ENCODE data around the gene PTP4A1. TPM values are rescaled to one million over a fixed set of nuclear protein-coding genes. Genes with fewer than 3 reads are reported as not detected.

PTP4A1 gene
- total RNA-seq, 1 donor from 2014 or later, result 143 TPM

DNA sequence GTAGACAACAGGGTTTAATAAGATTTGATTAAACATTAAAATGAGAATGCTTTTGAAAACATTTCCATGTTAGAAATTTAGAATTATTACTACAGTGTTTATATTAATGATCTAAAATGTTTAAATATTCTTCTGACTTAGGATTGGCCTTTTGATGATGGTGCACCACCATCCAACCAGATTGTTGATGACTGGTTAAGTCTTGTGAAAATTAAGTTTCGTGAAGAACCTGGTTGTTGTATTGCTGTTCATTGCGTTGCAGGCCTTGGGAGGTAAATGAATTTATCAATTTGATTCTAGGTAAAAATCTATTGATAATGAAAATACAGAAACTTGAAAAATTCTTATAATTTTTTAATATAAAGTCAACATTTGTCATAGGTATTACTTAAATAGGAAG is 6.5 kb downstream of the PTP4A1 start:
- no peaks in the 10 kb centered on the region for H3K9me3 Mint-ChIP-seq (ENCODE audit: unreplicated experiment)
- no peak overlapping the region for H3K27ac Mint-ChIP-seq (ENCODE audit: unreplicated experiment)
- Histone ChIP-seq H3K9me3 (ENCODE audit: insufficient read depth, low read depth, low read length) (no peaks in the 10 kb centered on the region), H4K20me1 (ENCODE audit: insufficient read depth, low read length) (peaks cover 63% of the 10 kb centered on the region), H3K36me3 (ENCODE audit: insufficient read depth, low read length) (peaks cover 51% of the 10 kb centered on the region), H3K9ac (ENCODE audit: low read length) (no peak overlapping the region), H3K4me2 (ENCODE audit: low read length) (no peak overlapping the region), H3K27me3 (ENCODE audit: insufficient read depth, low read length) (no peaks in the 10 kb centered on the region), H3K4me3 (ENCODE audit: insufficient read depth, low read depth, low read length) (no peak overlapping the region), H3K4me1 (ENCODE audit: insufficient read depth, low read length) (peaks cover 5% of the 10 kb centered on the region), H3K27ac (ENCODE audit: low read depth, low read length) (no peak overlapping the region), H3K79me2 (ENCODE audit: insufficient read depth, low read length) (peaks cover 61% of the 10 kb centered on the region), H2AFZ (ENCODE audit: low read depth, low read length) (no peak overlapping the region)
- DNase-seq (ENCODE audit: low read depth) (no peak), FAIRE-seq (no peak)
- H3K36me3 Mint-ChIP-seq (ENCODE audit: low read depth, unreplicated experiment), result peaks cover 20% of the 10 kb centered on the region
- H3K27me3 Mint-ChIP-seq (ENCODE audit: low read depth, unreplicated experiment), result no peaks in the 10 kb centered on the region
- no peak overlapping the region for H3K4me3 Mint-ChIP-seq (ENCODE audit: unreplicated experiment)
- TF ChIP-seq EZH2 (IDR thresholded peaks at IDR 0.05; ENCODE audit: insufficient read depth, low read length), result no peak
- TF ChIP-seq, protein P1, sequence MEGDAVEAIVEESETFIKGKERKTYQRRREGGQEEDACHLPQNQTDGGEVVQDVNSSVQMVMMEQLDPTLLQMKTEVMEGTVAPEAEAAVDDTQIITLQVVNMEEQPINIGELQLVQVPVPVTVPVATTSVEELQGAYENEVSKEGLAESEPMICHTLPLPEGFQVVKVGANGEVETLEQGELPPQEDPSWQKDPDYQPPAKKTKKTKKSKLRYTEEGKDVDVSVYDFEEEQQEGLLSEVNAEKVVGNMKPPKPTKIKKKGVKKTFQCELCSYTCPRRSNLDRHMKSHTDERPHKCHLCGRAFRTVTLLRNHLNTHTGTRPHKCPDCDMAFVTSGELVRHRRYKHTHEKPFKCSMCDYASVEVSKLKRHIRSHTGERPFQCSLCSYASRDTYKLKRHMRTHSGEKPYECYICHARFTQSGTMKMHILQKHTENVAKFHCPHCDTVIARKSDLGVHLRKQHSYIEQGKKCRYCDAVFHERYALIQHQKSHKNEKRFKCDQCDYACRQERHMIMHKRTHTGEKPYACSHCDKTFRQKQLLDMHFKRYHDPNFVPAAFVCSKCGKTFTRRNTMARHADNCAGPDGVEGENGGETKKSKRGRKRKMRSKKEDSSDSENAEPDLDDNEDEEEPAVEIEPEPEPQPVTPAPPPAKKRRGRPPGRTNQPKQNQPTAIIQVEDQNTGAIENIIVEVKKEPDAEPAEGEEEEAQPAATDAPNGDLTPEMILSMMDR (IDR thresholded peaks at IDR 0.05; ENCODE audit: insufficient read depth, low read depth, low read length), result no peak
- peaks cover 10% of the 10 kb centered on the region for H3K4me1 Mint-ChIP-seq (ENCODE audit: low read depth, unreplicated experiment)

DNA sequence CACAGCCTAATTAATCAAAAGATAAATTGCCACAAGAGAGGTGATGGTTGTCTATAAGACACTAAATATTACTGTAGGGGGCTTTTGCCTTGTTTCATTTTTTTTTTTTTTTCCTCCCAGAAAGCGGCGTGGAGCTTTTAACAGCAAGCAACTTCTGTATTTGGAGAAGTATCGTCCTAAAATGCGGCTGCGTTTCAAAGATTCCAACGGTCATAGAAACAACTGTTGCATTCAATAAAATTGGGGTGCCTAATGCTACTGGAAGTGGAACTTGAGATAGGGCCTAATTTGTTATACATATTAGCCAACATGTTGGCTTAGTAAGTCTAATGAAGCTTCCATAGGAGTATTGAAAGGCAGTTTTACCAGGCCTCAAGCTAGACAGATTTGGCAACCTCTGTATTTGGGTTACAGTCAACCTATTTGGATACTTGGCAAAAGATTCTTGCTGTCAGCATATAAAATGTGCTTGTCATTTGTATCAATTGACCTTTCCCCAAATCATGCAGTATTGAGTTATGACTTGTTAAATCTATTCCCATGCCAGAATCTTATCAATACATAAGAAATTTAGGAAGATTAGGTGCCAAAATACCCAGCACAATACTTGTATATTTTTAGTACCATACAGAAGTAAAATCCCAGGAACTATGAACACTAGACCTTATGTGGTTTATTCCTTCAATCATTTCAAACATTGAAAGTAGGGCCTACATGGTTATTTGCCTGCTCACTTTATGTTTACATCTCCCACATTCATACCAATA is 7.8 kb downstream of the PTP4A1 start:
- peaks cover 54% of the 10 kb centered on the region for H3K36me3 ChIP-seq (ENCODE audit: insufficient read depth, low read length)
- TF ChIP-seq, protein P1 (IDR thresholded peaks at IDR 0.05; ENCODE audit: insufficient read depth, low read depth, low read length), result no peak
- H3K27me3 ChIP-seq (ENCODE audit: insufficient read depth, low read length), result no peaks in the 10 kb centered on the region
- H3K79me2 ChIP-seq (ENCODE audit: insufficient read depth, low read length), result peaks cover 47% of the 10 kb centered on the region
- H3K4me2 ChIP-seq (ENCODE audit: low read length), result no peak overlapping the region
- H3K9me3 ChIP-seq (ENCODE audit: insufficient read depth, low read depth, low read length), result no peaks in the 10 kb centered on the region
- Mint-ChIP-seq H3K27ac (ENCODE audit: unreplicated experiment) (peak overlapping the region; percentile 75), H3K4me3 (ENCODE audit: unreplicated experiment) (no peak overlapping the region), H3K36me3 (ENCODE audit: low read depth, unreplicated experiment) (peaks cover 19% of the 10 kb centered on the region), H3K4me1 (ENCODE audit: low read depth, unreplicated experiment) (peaks cover 10% of the 10 kb centered on the region), H3K9me3 (ENCODE audit: unreplicated experiment) (no peaks in the 10 kb centered on the region), H3K27me3 (ENCODE audit: low read depth, unreplicated experiment) (no peaks in the 10 kb centered on the region)
- no peak overlapping the region for H3K27ac ChIP-seq (ENCODE audit: low read depth, low read length)
- H2AFZ ChIP-seq (ENCODE audit: low read depth, low read length), result no peak overlapping the region
- no peak overlapping the region for H3K4me3 ChIP-seq (ENCODE audit: insufficient read depth, low read depth, low read length)
- FAIRE-seq, result no peak
- no peak overlapping the region for H3K9ac ChIP-seq (ENCODE audit: low read length)
- peaks cover 49% of the 10 kb centered on the region for H4K20me1 ChIP-seq (ENCODE audit: insufficient read depth, low read length)
- peaks cover 2% of the 10 kb centered on the region for H3K4me1 ChIP-seq (ENCODE audit: insufficient read depth, low read length)
- no peak for DNase-seq (ENCODE audit: low read depth)

DNA sequence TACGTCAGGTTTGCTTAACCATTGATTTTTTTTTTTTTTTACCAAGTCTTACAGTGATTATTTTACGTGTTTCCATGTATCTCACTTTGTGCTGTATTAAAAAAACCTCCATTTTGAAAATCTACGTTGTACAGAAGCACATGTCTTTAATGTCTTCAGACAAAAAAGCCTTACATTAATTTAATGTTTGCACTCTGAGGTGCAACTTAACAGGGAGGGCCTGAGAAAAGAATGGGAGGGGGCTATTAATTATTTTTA is 8.4 kb downstream of the PTP4A1 start:
- DNase-seq (ENCODE audit: low read depth), result no peak
- Histone ChIP-seq H3K4me2 (ENCODE audit: low read length) (no peak overlapping the region), H2AFZ (ENCODE audit: low read depth, low read length) (no peak overlapping the region), H3K79me2 (ENCODE audit: insufficient read depth, low read length) (peaks cover 42% of the 10 kb centered on the region), H3K36me3 (ENCODE audit: insufficient read depth, low read length) (peaks cover 54% of the 10 kb centered on the region), H3K4me1 (ENCODE audit: insufficient read depth, low read length) (peaks cover 2% of the 10 kb centered on the region), H3K9me3 (ENCODE audit: insufficient read depth, low read depth, low read length) (no peaks in the 10 kb centered on the region), H3K27me3 (ENCODE audit: insufficient read depth, low read length) (no peaks in the 10 kb centered on the region), H3K27ac (ENCODE audit: low read depth, low read length) (no peak overlapping the region), H3K4me3 (ENCODE audit: insufficient read depth, low read depth, low read length) (no peak overlapping the region), H3K9ac (ENCODE audit: low read length) (no peak overlapping the region), H4K20me1 (ENCODE audit: insufficient read depth, low read length) (peaks cover 44% of the 10 kb centered on the region)
- Mint-ChIP-seq H3K4me3 (ENCODE audit: unreplicated experiment) (no peak overlapping the region), H3K4me1 (ENCODE audit: low read depth, unreplicated experiment) (peaks cover 10% of the 10 kb centered on the region), H3K27me3 (ENCODE audit: low read depth, unreplicated experiment) (no peaks in the 10 kb centered on the region), H3K36me3 (ENCODE audit: low read depth, unreplicated experiment) (peaks cover 19% of the 10 kb centered on the region), H3K9me3 (ENCODE audit: unreplicated experiment) (no peaks in the 10 kb centered on the region), H3K27ac (ENCODE audit: unreplicated experiment) (peak overlapping the region; percentile 75)
- FAIRE-seq, result no peak
- TF ChIP-seq EZH2 (IDR thresholded peaks at IDR 0.05; ENCODE audit: insufficient read depth, low read length), result no peak
- TF ChIP-seq, protein P1 (IDR thresholded peaks at IDR 0.05; ENCODE audit: insufficient read depth, low read depth, low read length), result no peak
